Cardiac muscle cell (in vitro differentiated cells and primary cell): ENCODE data around the gene RAPGEF1. TPM values are rescaled to one million over a fixed set of nuclear protein-coding genes. Genes with fewer than 3 reads are reported as not detected.

Experiments
- DNase-seq, 2 donors: peaks; one replicate each; pipeline versions ENCODE4 v3.0.0 to v3.0.0-alpha.2; 2010 to 2017; ENCODE audit warnings: low read depth in 1 of 2, low spot score in 1 of 2
- H3K27ac ChIP-seq: fragments of 200-600 bp; sonication (generic); 2 replicates; pipeline ENCODE4 v1.5.1; 2016
- H3K27me3 ChIP-seq: fragments of 200-600 bp; sonication (generic); 2 replicates; pipeline ENCODE4 v1.6.0; 2016; ENCODE audit warnings: control low read depth
- H3K36me3 ChIP-seq: fragments of 200-600 bp; sonication (generic); 2 replicates; pipeline ENCODE4 v1.5.1; 2016; ENCODE audit warnings: control low read depth
- H3K4me1 ChIP-seq: fragments of 200-600 bp; sonication (generic); 2 replicates; pipeline ENCODE4 v1.8.1; 2017; ENCODE audit warnings: low read depth, mild to moderate bottlenecking, mixed run types
- H3K4me3 ChIP-seq: fragments of 200-600 bp; sonication (generic); 2 replicates; pipeline ENCODE4 v1.5.1; 2016; ENCODE audit warnings: mild to moderate bottlenecking
- H3K9me3 ChIP-seq: fragments of 200-600 bp; sonication (generic); 2 replicates; pipeline ENCODE4 v1.5.1; 2017; ENCODE audit warnings: low read depth, mild to moderate bottlenecking, control low read depth
- CTCF ChIP-seq: IDR thresholded peaks from 2 replicates; pipeline ENCODE4 v1.5.1; 2012; ENCODE audit warnings: low read depth, mild to moderate bottlenecking, low read length
- polyA plus RNA-seq: library from polyadenylated mRNA; unstranded; fragments of >200 nt; fragmentation: Nextera tagmentation; extraction: Ambion mirVana; gene quantifications from 2 replicates; pipeline ENCODE4 v1.2.1, GENCODE V29; 2016
- total RNA-seq: library from RNA; depleted of rRNA; stranded (reverse); fragments of >200 nt; gene quantifications from 2 replicates; pipeline ENCODE4 v1.2.3, GENCODE V29; 2016

RAPGEF1 gene
- total and polyA plus RNA-seq, 2 experiments from 2014 or later = 42.1 to 51.1 TPM

- no peak overlapping the region for H3K27ac ChIP-seq
These were observed 38.0 kb downstream of the RAPGEF1 start for GRCh38 chr9:131701789-131702337.

GRCh38 chr9:131701436-131701781, 38.5 kb downstream of the RAPGEF1 start:
- no peak overlapping the region for H3K4me3 ChIP-seq

More at GRCh38 chr9:131701789-131702337, 38.0 kb downstream of the RAPGEF1 start:
- TF ChIP-seq CTCF = no peak
- Histone ChIP-seq H3K36me3 (no peaks in the 10 kb centered on the region), H3K4me3 (no peak overlapping the region), H3K9me3 (no peaks in the 10 kb centered on the region), H3K4me1 (peaks cover 21% of the 10 kb centered on the region), H3K27me3 (no peaks in the 10 kb centered on the region)
- DNase-seq = no peak

GRCh38 chr9:131700765-131701435, 39.0 kb downstream of the RAPGEF1 start:
- H3K27ac ChIP-seq = no peak overlapping the region
- no peaks in the 10 kb centered on the region for H3K36me3 ChIP-seq
- no peaks in the 10 kb centered on the region for H3K9me3 ChIP-seq
- no peaks in the 10 kb centered on the region for H3K27me3 ChIP-seq
- H3K4me1 ChIP-seq = peaks cover 21% of the 10 kb centered on the region
- no peak for DNase-seq
- no peak overlapping the region for H3K4me3 ChIP-seq
- no peak for TF ChIP-seq CTCF

More at GRCh38 chr9:131701436-131701781, 38.5 kb downstream of the RAPGEF1 start:
- no peak for TF ChIP-seq CTCF
- Histone ChIP-seq H3K4me1 (peaks cover 21% of the 10 kb centered on the region), H3K36me3 (no peaks in the 10 kb centered on the region), H3K9me3 (no peaks in the 10 kb centered on the region), H3K27me3 (no peaks in the 10 kb centered on the region), H3K27ac (no peak overlapping the region)
- no peak for DNase-seq

GRCh38 chr9:131700076-131700475, 39.8 kb downstream of the RAPGEF1 start:
- Histone ChIP-seq H3K9me3 (no peaks in the 10 kb centered on the region), H3K4me3 (no peak overlapping the region), H3K4me1 (peaks cover 21% of the 10 kb centered on the region), H3K36me3 (no peaks in the 10 kb centered on the region), H3K27me3 (no peaks in the 10 kb centered on the region), H3K27ac (no peak overlapping the region)
- no peak for DNase-seq
- no peak for TF ChIP-seq CTCF

- no peaks in the 10 kb centered on the region for H3K9me3 ChIP-seq
- no peak overlapping the region for H3K4me3 ChIP-seq
- H3K36me3 ChIP-seq = no peaks in the 10 kb centered on the region
- no peak for DNase-seq
- peaks cover 29% of the 10 kb centered on the region for H3K4me1 ChIP-seq
- TF ChIP-seq CTCF = no peak
- H3K27ac ChIP-seq = peak overlapping the region; percentile 22
- H3K27me3 ChIP-seq = no peaks in the 10 kb centered on the region
These were observed 41.3 kb downstream of the RAPGEF1 start for GRCh38 chr9:131698618-131698985.
